ENCODE data around the gene PLAAT5.

PLAAT5 gene

GRCh38 chr11:63511048-63511748 is 20.2 kb upstream of the PLAAT5 start:
- no peak overlapping the region for H3K4me3 ChIP-seq (replicated peaks; ENCODE audit: low read depth, low read length)
- TF ChIP-seq CTCF (IDR thresholded peaks at IDR 0.05; ENCODE audit: low read depth, low read length, missing control alignments), result no peak
- DNase-seq (ENCODE audit: extremely low read depth, low read depth), result no peak

GRCh38 chr11:63510360-63511047 is 19.5 kb upstream of the PLAAT5 start:
- no peak overlapping the region for H3K4me3 ChIP-seq (replicated peaks; ENCODE audit: low read depth, low read length)
- no peak for DNase-seq (ENCODE audit: extremely low read depth, low read depth)
- TF ChIP-seq CTCF (IDR thresholded peaks at IDR 0.05; ENCODE audit: low read depth, low read length, missing control alignments), result no peak

- H3K4me3 ChIP-seq (replicated peaks; ENCODE audit: low read depth, low read length), result no peak overlapping the region
- TF ChIP-seq CTCF (IDR thresholded peaks at IDR 0.05; ENCODE audit: low read depth, low read length, missing control alignments), result no peak
- DNase-seq (ENCODE audit: extremely low read depth, low read depth), result no peak
Observed at GRCh38 chr11:63508745-63509144, 17.8 kb upstream of the PLAAT5 start.

- peak; percentile 21 for TF ChIP-seq CTCF (IDR thresholded peaks at IDR 0.05; ENCODE audit: low read depth, low read length, missing control alignments)
- no peak overlapping the region for H3K4me3 ChIP-seq (replicated peaks; ENCODE audit: low read depth, low read length)
- no peak for DNase-seq (ENCODE audit: extremely low read depth, low read depth)
Observed at GRCh38 chr11:63508009-63508408, 17.0 kb upstream of the PLAAT5 start.

GRCh38 chr11:63507511-63507910 is 16.5 kb upstream of the PLAAT5 start:
- H3K4me3 ChIP-seq (replicated peaks; ENCODE audit: low read depth, low read length), result no peak overlapping the region
- DNase-seq (ENCODE audit: extremely low read depth, low read depth), result no peak
- no peak for TF ChIP-seq CTCF (IDR thresholded peaks at IDR 0.05; ENCODE audit: low read depth, low read length, missing control alignments)

- no peak for DNase-seq (ENCODE audit: extremely low read depth, low read depth)
- H3K4me3 ChIP-seq (replicated peaks; ENCODE audit: low read depth, low read length), result no peak overlapping the region
- no peak for TF ChIP-seq CTCF (IDR thresholded peaks at IDR 0.05; ENCODE audit: low read depth, low read length, missing control alignments)
Observed at GRCh38 chr11:63506876-63507275, 15.9 kb upstream of the PLAAT5 start.
